Measurements from ENCODE around the gene PCDH9.

The PCDH9 gene

GRCh38 chr13:66537417-66537816 lies 692.7 kb downstream of the PCDH9 start:
- Histone ChIP-seq H3K9me3 (ENCODE audit: insufficient read depth, low read depth, low read length) (no peaks in the 10 kb centered on the region), H3F3A (ENCODE audit: low read depth) (no peaks in the 10 kb centered on the region)
- no peak for TF ChIP-seq EZH2phosphoT487 (IDR thresholded peaks at IDR 0.05; ENCODE audit: borderline replicate concordance)
- TF ChIP-seq, protein P1, sequence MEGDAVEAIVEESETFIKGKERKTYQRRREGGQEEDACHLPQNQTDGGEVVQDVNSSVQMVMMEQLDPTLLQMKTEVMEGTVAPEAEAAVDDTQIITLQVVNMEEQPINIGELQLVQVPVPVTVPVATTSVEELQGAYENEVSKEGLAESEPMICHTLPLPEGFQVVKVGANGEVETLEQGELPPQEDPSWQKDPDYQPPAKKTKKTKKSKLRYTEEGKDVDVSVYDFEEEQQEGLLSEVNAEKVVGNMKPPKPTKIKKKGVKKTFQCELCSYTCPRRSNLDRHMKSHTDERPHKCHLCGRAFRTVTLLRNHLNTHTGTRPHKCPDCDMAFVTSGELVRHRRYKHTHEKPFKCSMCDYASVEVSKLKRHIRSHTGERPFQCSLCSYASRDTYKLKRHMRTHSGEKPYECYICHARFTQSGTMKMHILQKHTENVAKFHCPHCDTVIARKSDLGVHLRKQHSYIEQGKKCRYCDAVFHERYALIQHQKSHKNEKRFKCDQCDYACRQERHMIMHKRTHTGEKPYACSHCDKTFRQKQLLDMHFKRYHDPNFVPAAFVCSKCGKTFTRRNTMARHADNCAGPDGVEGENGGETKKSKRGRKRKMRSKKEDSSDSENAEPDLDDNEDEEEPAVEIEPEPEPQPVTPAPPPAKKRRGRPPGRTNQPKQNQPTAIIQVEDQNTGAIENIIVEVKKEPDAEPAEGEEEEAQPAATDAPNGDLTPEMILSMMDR (conservative IDR thresholded peaks at IDR 0.05; ENCODE audit: low read length), result no peak

GRCh38 chr13:66536746-66537145 lies 693.4 kb downstream of the PCDH9 start:
- H3K9ac ChIP-seq (ENCODE audit: low read depth, low read length, poor library complexity, severe bottlenecking), result no peak overlapping the region

More at GRCh38 chr13:66537417-66537816, 692.7 kb downstream of the PCDH9 start:
- Histone ChIP-seq H3K4me2 (ENCODE audit: low read depth, low read length, poor library complexity, severe bottlenecking) (no peak overlapping the region), H3K9me2 (replicated peaks; ENCODE audit: low read depth, low read length) (no peaks in the 10 kb centered on the region), H3K36me3 (ENCODE audit: insufficient read depth, low read length) (no peaks in the 10 kb centered on the region), H3K79me2 (ENCODE audit: insufficient read depth, low read length) (no peaks in the 10 kb centered on the region), H3K27me3 (ENCODE audit: insufficient read depth, low read length, poor library complexity, severe bottlenecking) (no peaks in the 10 kb centered on the region), H3K4me3 (ENCODE audit: low read length, poor library complexity, severe bottlenecking) (no peak overlapping the region), H3K9ac (ENCODE audit: low read depth, low read length, poor library complexity, severe bottlenecking) (no peak overlapping the region), H3K4me1 (ENCODE audit: insufficient read depth, low read length, poor library complexity, severe bottlenecking) (no peaks in the 10 kb centered on the region), H4K20me1 (ENCODE audit: insufficient read depth, low read length, poor library complexity, severe bottlenecking) (no peaks in the 10 kb centered on the region), H2AFZ (ENCODE audit: low read length) (no peak overlapping the region)

GRCh38 chr13:66534561-66534960 lies 695.6 kb downstream of the PCDH9 start:
- H3K79me2 ChIP-seq (ENCODE audit: insufficient read depth, low read length), result no peaks in the 10 kb centered on the region
- no peaks in the 10 kb centered on the region for H3F3A ChIP-seq (ENCODE audit: low read depth)
- no peak overlapping the region for H3K4me2 ChIP-seq (ENCODE audit: low read depth, low read length, poor library complexity, severe bottlenecking)
- TF ChIP-seq EZH2phosphoT487 (IDR thresholded peaks at IDR 0.05; ENCODE audit: borderline replicate concordance), result no peak
- TF ChIP-seq, protein P1 (conservative IDR thresholded peaks at IDR 0.05; ENCODE audit: low read length), result no peak
- no peaks in the 10 kb centered on the region for H3K4me1 ChIP-seq (ENCODE audit: insufficient read depth, low read length, poor library complexity, severe bottlenecking)
- H3K9me2 ChIP-seq (replicated peaks; ENCODE audit: low read depth, low read length), result no peaks in the 10 kb centered on the region
- no peaks in the 10 kb centered on the region for H4K20me1 ChIP-seq (ENCODE audit: insufficient read depth, low read length, poor library complexity, severe bottlenecking)
- no peak overlapping the region for H2AFZ ChIP-seq (ENCODE audit: low read length)
- H3K36me3 ChIP-seq (ENCODE audit: insufficient read depth, low read length), result no peaks in the 10 kb centered on the region
- H3K9me3 ChIP-seq (ENCODE audit: insufficient read depth, low read depth, low read length), result no peaks in the 10 kb centered on the region
- H3K9ac ChIP-seq (ENCODE audit: low read depth, low read length, poor library complexity, severe bottlenecking), result no peak overlapping the region
- H3K4me3 ChIP-seq (ENCODE audit: low read length, poor library complexity, severe bottlenecking), result no peak overlapping the region
- H3K27me3 ChIP-seq (ENCODE audit: insufficient read depth, low read length, poor library complexity, severe bottlenecking), result no peaks in the 10 kb centered on the region

More at GRCh38 chr13:66536746-66537145, 693.4 kb downstream of the PCDH9 start:
- H2AFZ ChIP-seq (ENCODE audit: low read length), result no peak overlapping the region
- H3K36me3 ChIP-seq (ENCODE audit: insufficient read depth, low read length), result no peaks in the 10 kb centered on the region
- H3K4me3 ChIP-seq (ENCODE audit: low read length, poor library complexity, severe bottlenecking), result no peak overlapping the region
- H3K9me2 ChIP-seq (replicated peaks; ENCODE audit: low read depth, low read length), result no peaks in the 10 kb centered on the region
- no peaks in the 10 kb centered on the region for H3K27me3 ChIP-seq (ENCODE audit: insufficient read depth, low read length, poor library complexity, severe bottlenecking)
- no peak overlapping the region for H3K4me2 ChIP-seq (ENCODE audit: low read depth, low read length, poor library complexity, severe bottlenecking)
- H3K9me3 ChIP-seq (ENCODE audit: insufficient read depth, low read depth, low read length), result no peaks in the 10 kb centered on the region
- TF ChIP-seq EZH2phosphoT487 (IDR thresholded peaks at IDR 0.05; ENCODE audit: borderline replicate concordance), result no peak
- TF ChIP-seq, protein P1 (conservative IDR thresholded peaks at IDR 0.05; ENCODE audit: low read length), result no peak
- no peaks in the 10 kb centered on the region for H3F3A ChIP-seq (ENCODE audit: low read depth)
- no peaks in the 10 kb centered on the region for H3K4me1 ChIP-seq (ENCODE audit: insufficient read depth, low read length, poor library complexity, severe bottlenecking)
- H4K20me1 ChIP-seq (ENCODE audit: insufficient read depth, low read length, poor library complexity, severe bottlenecking), result no peaks in the 10 kb centered on the region
- no peaks in the 10 kb centered on the region for H3K79me2 ChIP-seq (ENCODE audit: insufficient read depth, low read length)

Data from Loucy (cell line).